Loucy (cell line): Measurements from ENCODE around the gene SHANK3.

ENCODE experiments used
- CTCF ChIP-seq: fragments of 200-600 bp; sonication (generic); conservative IDR thresholded peaks from 2 replicates; pipeline ENCODE4 v1.5.1; 2014; ENCODE audit warnings: mild to moderate bottlenecking, antibody characterized with exemption, low read length
- EZH2phosphoT487 ChIP-seq: fragments of 200-600 bp; IDR thresholded peaks from 2 replicates; pipeline ENCODE4 v1.6.1; 2018; ENCODE audit warnings: antibody characterized with exemption, mild to moderate bottlenecking, moderate library complexity, borderline replicate concordance

GRCh38 chr22:50708996-50709395 is 36.4 kb downstream of the SHANK3 start:
- TF ChIP-seq CTCF (no peak), EZH2phosphoT487 (no peak)
